Upper lobe of left lung (tissue), 6 donors: ENCODE results near the gene SLC9A6. TPM values are rescaled to one million over a fixed set of nuclear protein-coding genes. Genes with fewer than 3 reads are reported as not detected.

Experiments used
- ATAC-seq, 2 donors: fragments of 200-7000 bp; cut with Tn5 transposase; one replicate each; pipeline ENCODE4 v1.9.1; 2022; ENCODE audit warnings: mild to moderate bottlenecking in 2 of 2, moderate library complexity in 2 of 2; ENCODE audit not compliant: low FRiP score in 2 of 2
- DNase-seq, 2 donors: peaks; one replicate each; pipeline ENCODE4 v3.0.0-alpha.2; 2019 to 2020
- H3K27ac ChIP-seq, 4 donors: fragments of 200-600 bp; sonication (generic); one replicate each; pipeline ENCODE4 v1.5.1; 2016 to 2019
- H3K27me3 ChIP-seq, 4 donors: fragments of 200-600 bp; sonication (generic); one replicate each; pipeline ENCODE4 v1.5.1; 2017 to 2019
- H3K36me3 ChIP-seq, 4 donors: fragments of 200-600 bp; sonication (generic); one replicate each; pipeline ENCODE4 v1.5.1; 2016 to 2019
- H3K4me1 ChIP-seq, 4 donors: fragments of 200-600 bp; sonication (generic); one replicate each; pipeline ENCODE4 v1.5.1; 2018 to 2019
- H3K4me3 ChIP-seq, 4 donors: fragments of 200-600 bp; sonication (generic); one replicate each; pipeline ENCODE4 v1.5.1; 2017 to 2019; ENCODE audit warnings: mild to moderate bottlenecking in 2 of 4, moderate library complexity in 1 of 4
- H3K9me3 ChIP-seq, 4 donors: fragments of 200-600 bp; sonication (generic); one replicate each; pipeline ENCODE4 v1.5.1; 2018 to 2019
- EP300 ChIP-seq, 4 donors: sonication (generic); formaldehyde crosslinking; IDR thresholded peaks; one replicate each; pipeline ENCODE4 v1.5.1; 2017; ENCODE audit warnings: antibody characterized with exemption in 4 of 4, control low read depth in 2 of 4
- POLR2A ChIP-seq, 4 donors: fragments of 450-650 bp; IDR thresholded peaks; one replicate each; pipeline ENCODE4 v1.5.1; 2016 to 2017; ENCODE audit warnings: antibody characterized with exemption in 4 of 4, mild to moderate bottlenecking in 2 of 4
- POLR2AphosphoS5 ChIP-seq, 2 donors: sonication (generic); formaldehyde crosslinking; IDR thresholded peaks; one replicate each; pipeline ENCODE4 v1.5.1; 2017; ENCODE audit warnings: antibody characterized with exemption in 2 of 2
- WGBS, 2 donors: methylation state at CpG; one replicate each; pipeline ENCODE4 v1.1.5; 2017 to 2018; 5-methylcytosine and 5-hydroxymethylcytosine counted together
- total RNA-seq, 6 donors: library from RNA; depleted of rRNA in 4 of 6; stranded (reverse); fragments of >200 nt in 4 of 6; gene quantifications; one replicate each; pipeline versions ENCODE4 v1.1.0 to v1.2.1, GENCODE V29; 2016 to 2021
- TF ChIP-seq, protein P1 (sequence below), 6 experiments: fragments of 450-650 bp in 4 of 6; fragments of 200-600 bp in 2 of 6; sonication (generic) in 2 of 6; IDR thresholded peaks; one replicate each; pipeline ENCODE4 v1.5.1; 2016 to 2019; ENCODE audit warnings: antibody characterized with exemption in 6 of 6
- donor health status: DM: no; HTN: no; CAD: no; lungs with moderate emphysema.
- donor health status: DM: no; HTN: yes; CAD: no; lungs with severe emphysema.

Gene SLC9A6
- 10 to 100 TPM in 4 of 6 donors, 1 to 10 TPM in 2; 4.7 to 16.9 (median 11.5) TPM for total RNA-seq

GRCh38 chrX:135985157-135985972, at the start of gene SLC9A6:
TSS of gene SLC9A6 (plus strand) at chrX:135985435. CDS start at chrX:135985659, 224 bp downstream.
- Histone ChIP-seq H3K4me1 (peaks cover 0 to 8% (median 5%) of the 10 kb centered on the region in 4 donors), H3K27me3 (no peaks in the 10 kb centered on the region), H3K27ac (peak within 1 kb of the TSS; percentile 79 to 86 (median 80)), H3K4me3 (peak within 1 kb of the TSS; percentile 49 to 80 (median 64)), H3K36me3 (no peaks in the 10 kb centered on the region), H3K9me3 (no peaks in the 10 kb centered on the region)
- TF ChIP-seq EP300 (IDR thresholded peaks at IDR 0.05) = no peak
- TF ChIP-seq, protein P1, sequence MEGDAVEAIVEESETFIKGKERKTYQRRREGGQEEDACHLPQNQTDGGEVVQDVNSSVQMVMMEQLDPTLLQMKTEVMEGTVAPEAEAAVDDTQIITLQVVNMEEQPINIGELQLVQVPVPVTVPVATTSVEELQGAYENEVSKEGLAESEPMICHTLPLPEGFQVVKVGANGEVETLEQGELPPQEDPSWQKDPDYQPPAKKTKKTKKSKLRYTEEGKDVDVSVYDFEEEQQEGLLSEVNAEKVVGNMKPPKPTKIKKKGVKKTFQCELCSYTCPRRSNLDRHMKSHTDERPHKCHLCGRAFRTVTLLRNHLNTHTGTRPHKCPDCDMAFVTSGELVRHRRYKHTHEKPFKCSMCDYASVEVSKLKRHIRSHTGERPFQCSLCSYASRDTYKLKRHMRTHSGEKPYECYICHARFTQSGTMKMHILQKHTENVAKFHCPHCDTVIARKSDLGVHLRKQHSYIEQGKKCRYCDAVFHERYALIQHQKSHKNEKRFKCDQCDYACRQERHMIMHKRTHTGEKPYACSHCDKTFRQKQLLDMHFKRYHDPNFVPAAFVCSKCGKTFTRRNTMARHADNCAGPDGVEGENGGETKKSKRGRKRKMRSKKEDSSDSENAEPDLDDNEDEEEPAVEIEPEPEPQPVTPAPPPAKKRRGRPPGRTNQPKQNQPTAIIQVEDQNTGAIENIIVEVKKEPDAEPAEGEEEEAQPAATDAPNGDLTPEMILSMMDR (IDR thresholded peaks at IDR 0.05) = no peak
- TF ChIP-seq POLR2AphosphoS5 (IDR thresholded peaks at IDR 0.05) = peak; percentile 16 to 69
- TF ChIP-seq POLR2A (IDR thresholded peaks at IDR 0.05) = peak in 2 of 4 donors; percentile 43 to 56
- ATAC-seq (peak; percentile 91 to 98), DNase-seq (peak; percentile 82 to 94)
- WGBS, 2 donors = 2 to 54% methylated on average over 11 to 62 of the region's 68 CpGs

GRCh38 chrX:135944486-135944885, 40.7 kb upstream of the SLC9A6 start:
- Histone ChIP-seq H3K27me3 (no peaks in the 10 kb centered on the region), H3K4me1 (no peaks in the 10 kb centered on the region), H3K9me3 (no peaks in the 10 kb centered on the region), H3K27ac (no peak overlapping the region), H3K36me3 (no peaks in the 10 kb centered on the region), H3K4me3 (no peak overlapping the region)
- WGBS, 2 donors = 65 to 85% methylated on average over 2 of the region's 2 CpGs
- TF ChIP-seq EP300 (IDR thresholded peaks at IDR 0.05) = no peak
- TF ChIP-seq POLR2A (IDR thresholded peaks at IDR 0.05) = no peak
- TF ChIP-seq, protein P1 (IDR thresholded peaks at IDR 0.05) = no peak
- TF ChIP-seq POLR2AphosphoS5 (IDR thresholded peaks at IDR 0.05) = no peak
- no peak for DNase-seq
- ATAC-seq = no peak

DNA sequence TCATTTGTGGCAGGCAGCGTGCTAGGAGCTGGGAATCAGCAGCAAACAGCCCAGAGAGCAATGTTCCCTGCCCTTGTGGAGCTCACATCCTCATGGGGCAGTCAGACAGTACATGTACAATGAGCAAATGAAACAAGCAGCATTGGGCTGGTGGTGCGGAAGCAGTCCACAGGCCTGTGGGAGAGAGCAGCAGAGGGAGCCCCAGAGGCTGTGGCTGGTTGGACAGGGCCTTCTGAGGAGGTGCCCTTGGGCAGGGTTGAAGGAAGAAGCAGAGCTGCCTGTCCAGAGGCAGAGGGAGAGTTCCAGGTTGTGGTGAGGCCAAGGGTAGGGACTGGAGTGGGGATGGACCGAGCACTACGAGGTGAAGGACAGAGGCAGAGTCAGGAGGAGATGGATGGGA, 33.9 kb upstream of the SLC9A6 start:
- DNase-seq = no peak
- peak in 1 of 2 donors; percentile 26 for ATAC-seq
- no peaks in the 10 kb centered on the region for H3K4me1 ChIP-seq
- H3K27me3 ChIP-seq = no peaks in the 10 kb centered on the region
- H3K27ac ChIP-seq = no peak overlapping the region
- 57 to 95% methylated on average over 4 of the region's 4 CpGs for WGBS, 2 donors
- TF ChIP-seq, protein P1 (IDR thresholded peaks at IDR 0.05) = no peak
- TF ChIP-seq POLR2A (IDR thresholded peaks at IDR 0.05) (no peak), POLR2AphosphoS5 (IDR thresholded peaks at IDR 0.05) (no peak), EP300 (IDR thresholded peaks at IDR 0.05) (no peak)
- no peaks in the 10 kb centered on the region for H3K36me3 ChIP-seq
- no peak overlapping the region for H3K4me3 ChIP-seq
- H3K9me3 ChIP-seq = no peaks in the 10 kb centered on the region

GRCh38 chrX:135973025-135973547, 12.1 kb upstream of the SLC9A6 start:
- H3K27me3 ChIP-seq = no peaks in the 10 kb centered on the region
- no peaks in the 10 kb centered on the region for H3K9me3 ChIP-seq
- 2 to 34% methylated on average over 5 to 10 of the region's 10 CpGs for WGBS, 2 donors
- no peaks in the 10 kb centered on the region for H3K36me3 ChIP-seq
- H3K4me1 ChIP-seq = peaks cover 6 to 18% (median 8%) of the 10 kb centered on the region in 4 donors
- TF ChIP-seq POLR2A (IDR thresholded peaks at IDR 0.05) = no peak
- TF ChIP-seq, protein P1 (IDR thresholded peaks at IDR 0.05) = no peak
- TF ChIP-seq POLR2AphosphoS5 (IDR thresholded peaks at IDR 0.05) = no peak
- no peak for TF ChIP-seq EP300 (IDR thresholded peaks at IDR 0.05)
- H3K4me3 ChIP-seq = peak overlapping the region; percentile 52 to 75 (median 60)
- peak overlapping the region; percentile 90 to 92 (median 92) for H3K27ac ChIP-seq
- ATAC-seq (peak; percentile 47 to 56), DNase-seq (peak in 1 of 2 donors; percentile 36)
